OCI-LY7 (cell line): ENCODE data around the gene CEP170B. TPM values are rescaled to one million over a fixed set of nuclear protein-coding genes. Genes with fewer than 3 reads are reported as not detected.

Experiments used
- BruUV-seq: library from RNA; stranded (reverse); fragments of 400-500 nt; replicated peaks from 2 replicates; lab custom pipeline; 2021; lab: Mats Ljungman, UMichigan
- CTCF ChIA-PET: fragments of 300-600 bp; sonication (Branson Sonifier 250); formaldehyde crosslinking; loops from one replicate; lab custom pipeline; 2022; ENCODE audit warnings: antibody characterized with exemption; ENCODE audit not compliant: unreplicated experiment; lab: Charles Lee
- POLR2A ChIA-PET: fragments of 300-600 bp; sonication (Branson Sonifier 250); formaldehyde crosslinking; loops from one replicate; lab custom pipeline; 2022; ENCODE audit warnings: antibody characterized with exemption; lab: Charles Lee
- DNase-seq: peaks from one replicate; pipeline ENCODE4 v3.0.0-alpha.2; 2015; ENCODE audit warnings: low spot score
- H2AFZ ChIP-seq: fragments of 200-600 bp; sonication (generic), shearing (Covaris generic); 2 replicates; pipeline ENCODE4 v1.6.1; 2014; ENCODE audit warnings: mild to moderate bottlenecking, antibody characterized with exemption, low read length, moderate library complexity
- H3K27ac ChIP-seq: fragments of 200-600 bp; sonication (generic); 2 replicates; pipeline ENCODE4 v1.5.1; 2014; ENCODE audit warnings: mixed run types, low read depth, mild to moderate bottlenecking, moderate library complexity, low read length, inconsistent platforms; ENCODE audit not compliant: poor library complexity, severe bottlenecking
- H3K36me3 ChIP-seq: fragments of 200-600 bp; sonication (generic); 2 replicates; pipeline ENCODE4 v1.6.1; 2014; ENCODE audit warnings: mild to moderate bottlenecking, antibody characterized with exemption, low read length, moderate library complexity, mixed read lengths; ENCODE audit not compliant: insufficient read depth
- H3K4me1 ChIP-seq: fragments of 200-600 bp; sonication (generic); 2 replicates; pipeline ENCODE4 v1.5.1; 2014; ENCODE audit warnings: mild to moderate bottlenecking, low read length; ENCODE audit not compliant: insufficient read depth, poor library complexity, severe bottlenecking
- H3K4me2 ChIP-seq: fragments of 200-600 bp; sonication (generic); 2 replicates; pipeline ENCODE4 v1.6.1; 2014; ENCODE audit warnings: mild to moderate bottlenecking, low read length
- H3K4me3 ChIP-seq: fragments of 200-600 bp; sonication (generic); 2 replicates; pipeline ENCODE4 v1.5.1; 2014; ENCODE audit warnings: mild to moderate bottlenecking, low read depth, low read length; ENCODE audit not compliant: poor library complexity, severe bottlenecking
- H3K79me2 ChIP-seq: fragments of 200-600 bp; sonication (generic); 2 replicates; pipeline ENCODE4 v1.6.1; 2016; ENCODE audit warnings: low read depth, mild to moderate bottlenecking, low read length, moderate library complexity, mixed read lengths; ENCODE audit not compliant: insufficient read depth
- H3K9me2 ChIP-seq: fragments of 200-600 bp; sonication (generic); 2 replicates; pipeline ENCODE4 v1.6.1; 2016; ENCODE audit warnings: mild to moderate bottlenecking, low read length, mixed read lengths; ENCODE audit not compliant: insufficient read depth
- H3K9me3 ChIP-seq: fragments of 200-600 bp; sonication (generic); 2 replicates; pipeline ENCODE4 v1.6.1; 2014; ENCODE audit warnings: mild to moderate bottlenecking, mixed run types, low read length, mixed read lengths
- H4K20me1 ChIP-seq: fragments of 200-600 bp; sonication (generic); 2 replicates; pipeline ENCODE4 v1.6.1; 2014; ENCODE audit warnings: mild to moderate bottlenecking, antibody characterized with exemption, low read length, moderate library complexity, mixed read lengths; ENCODE audit not compliant: insufficient read depth
- CTCF ChIP-seq: fragments of 200-600 bp; sonication (generic); conservative IDR thresholded peaks from 2 replicates; pipeline ENCODE4 v1.5.1; 2014; ENCODE audit warnings: mild to moderate bottlenecking, antibody characterized with exemption, low read length, moderate library complexity, mixed read lengths
- EZH2phosphoT487 ChIP-seq: fragments of 200-600 bp; sonication (generic); IDR thresholded peaks from 2 replicates; pipeline ENCODE4 v1.6.1; 2018; ENCODE audit warnings: low read depth, borderline replicate concordance, mild to moderate bottlenecking, mixed run types, antibody characterized with exemption, low read length, moderate library complexity, mixed read lengths
- intact Hi-C: fragments of 100-400 bp; cut with micrococcal nuclease; formaldehyde crosslinking; loops from one replicate; pipeline ENCODE4 v1.10.0; 2022; ENCODE audit not compliant: unreplicated experiment
- total RNA-seq, 2 experiments: library from RNA; depleted of rRNA in 1 of 2; stranded (reverse); fragments of >200 nt in 1 of 2; shearing (Covaris generic) in 1 of 2; gene quantifications; 2 replicates each; pipeline ENCODE4 v1.2.3, GENCODE V29; 2014 to 2022

Gene CEP170B
- total RNA-seq, 2 experiments from 2014 or later, result 0.10 to 0.16 TPM

GRCh38 chr14:104877806-104878550, 12.9 kb downstream of the CEP170B start:
- Histone ChIP-seq H3K4me2 (no peak overlapping the region), H3K4me3 (no peak overlapping the region), H3K27ac (no peak overlapping the region), H3K9me2 (no peaks in the 10 kb centered on the region), H3K36me3 (no peaks in the 10 kb centered on the region), H4K20me1 (no peaks in the 10 kb centered on the region), H2AFZ (no peak overlapping the region), H3K9me3 (no peaks in the 10 kb centered on the region), H3K79me2 (no peaks in the 10 kb centered on the region), H3K4me1 (peaks cover 4% of the 10 kb centered on the region)
- DNase-seq, result no peak
- intact Hi-C loops, result loop anchor here (5.0 kb wide), 1 partner anchor 126 kb away; the partner anchor contains the start of gene SIVA1
- BruUV-seq, result no TSS peak
- ChIA-PET CTCF (no interaction called here), POLR2A (no interaction called here)
- TF ChIP-seq CTCF, result no peak
- no peak for TF ChIP-seq EZH2phosphoT487

GRCh38 chr14:104878582-104878981, 13.5 kb downstream of the CEP170B start:
- Histone ChIP-seq H3K9me2 (no peaks in the 10 kb centered on the region), H3K4me1 (peaks cover 4% of the 10 kb centered on the region), H3K9me3 (no peaks in the 10 kb centered on the region), H3K36me3 (no peaks in the 10 kb centered on the region), H3K27ac (no peak overlapping the region), H4K20me1 (no peaks in the 10 kb centered on the region), H2AFZ (no peak overlapping the region), H3K4me2 (no peak overlapping the region), H3K79me2 (no peaks in the 10 kb centered on the region), H3K4me3 (no peak overlapping the region)
- CTCF ChIA-PET, result no interaction called here
- BruUV-seq, result no TSS peak
- intact Hi-C loops, result loop anchor here (5.0 kb wide), 1 partner anchor 126 kb away; the partner anchor contains the start of gene SIVA1
- POLR2A ChIA-PET, result no interaction called here
- TF ChIP-seq CTCF, result no peak
- TF ChIP-seq EZH2phosphoT487, result no peak
- DNase-seq, result no peak
